Measurements from ENCODE around the gene RBCK1.

Gene RBCK1

DNA sequence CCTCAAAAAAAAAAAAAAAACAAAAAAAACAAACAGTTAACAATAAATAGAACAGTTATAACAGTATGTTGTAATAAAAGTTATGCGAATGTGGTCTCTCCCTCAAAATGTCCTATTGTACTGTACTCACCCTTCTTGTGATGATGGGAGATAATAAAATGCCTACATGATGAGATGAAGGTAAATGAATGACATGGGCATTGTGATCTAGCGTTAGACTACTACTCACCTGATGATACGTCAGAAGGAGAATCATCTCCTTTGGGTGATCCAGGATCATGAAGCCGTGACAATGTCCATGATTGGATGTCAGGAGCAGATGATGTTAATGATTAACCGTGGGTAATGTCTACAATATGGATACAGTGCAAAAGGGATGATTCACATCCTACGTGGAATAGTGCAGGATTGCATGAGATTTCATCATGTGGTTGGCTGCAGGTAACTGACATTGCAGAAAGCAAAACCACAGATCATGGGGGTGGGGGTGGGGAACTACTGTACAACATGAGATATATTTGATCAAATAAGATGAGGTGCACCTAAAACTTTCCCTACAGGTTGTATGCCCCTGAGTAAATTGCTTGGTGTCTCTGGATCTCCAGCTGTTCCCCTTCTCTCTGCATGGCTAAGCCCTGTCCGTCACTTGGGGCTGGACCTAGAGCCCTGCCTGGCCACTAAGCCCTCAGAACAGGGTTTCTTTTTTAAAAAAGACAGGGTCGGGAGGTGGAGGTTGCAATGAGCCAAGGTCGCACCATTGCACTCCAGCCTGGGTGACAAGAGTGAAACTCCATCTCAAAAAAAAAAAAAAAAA lies 6.2 kb upstream of the RBCK1 start:
- no peak overlapping the region for H3K4me3 ChIP-seq (replicated peaks; ENCODE audit: low read depth, low read length)
- no peak for DNase-seq (ENCODE audit: extremely low read depth, low read depth)
- TF ChIP-seq CTCF (IDR thresholded peaks at IDR 0.05; ENCODE audit: low read depth, low read length, missing control alignments), result no peak

GRCh38 chr20:402496-402885 lies 5.6 kb upstream of the RBCK1 start:
- H3K4me3 ChIP-seq (replicated peaks; ENCODE audit: low read depth, low read length), result no peak overlapping the region
- DNase-seq (ENCODE audit: extremely low read depth, low read depth), result no peak
- no peak for TF ChIP-seq CTCF (IDR thresholded peaks at IDR 0.05; ENCODE audit: low read depth, low read length, missing control alignments)

- DNase-seq (ENCODE audit: extremely low read depth, low read depth), result no peak
- no peak overlapping the region for H3K4me3 ChIP-seq (replicated peaks; ENCODE audit: low read depth, low read length)
- TF ChIP-seq CTCF (IDR thresholded peaks at IDR 0.05; ENCODE audit: low read depth, low read length, missing control alignments), result no peak
These were observed 5.1 kb upstream of the RBCK1 start for GRCh38 chr20:402898-403581.

DNA sequence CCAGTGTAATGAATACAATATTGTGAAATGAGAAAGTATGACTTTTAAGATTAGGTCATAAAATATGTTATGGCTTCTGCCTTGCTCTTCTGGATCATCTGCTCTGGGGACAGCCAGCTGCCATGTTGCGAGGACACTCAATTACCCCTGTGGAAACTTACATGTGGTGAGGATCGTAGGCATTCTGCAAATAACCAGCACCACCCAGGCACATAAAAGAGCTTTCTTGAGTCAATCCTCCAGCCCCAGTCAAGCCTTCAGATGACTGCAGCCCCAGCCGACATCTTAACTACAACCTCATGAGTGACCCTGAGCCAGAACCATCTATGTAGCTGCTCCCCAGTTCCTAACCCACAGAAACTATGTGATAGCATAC lies 4.5 kb upstream of the RBCK1 start:
- no peak overlapping the region for H3K4me3 ChIP-seq (replicated peaks; ENCODE audit: low read depth, low read length)
- DNase-seq (ENCODE audit: extremely low read depth, low read depth), result no peak
- no peak for TF ChIP-seq CTCF (IDR thresholded peaks at IDR 0.05; ENCODE audit: low read depth, low read length, missing control alignments)

DNA sequence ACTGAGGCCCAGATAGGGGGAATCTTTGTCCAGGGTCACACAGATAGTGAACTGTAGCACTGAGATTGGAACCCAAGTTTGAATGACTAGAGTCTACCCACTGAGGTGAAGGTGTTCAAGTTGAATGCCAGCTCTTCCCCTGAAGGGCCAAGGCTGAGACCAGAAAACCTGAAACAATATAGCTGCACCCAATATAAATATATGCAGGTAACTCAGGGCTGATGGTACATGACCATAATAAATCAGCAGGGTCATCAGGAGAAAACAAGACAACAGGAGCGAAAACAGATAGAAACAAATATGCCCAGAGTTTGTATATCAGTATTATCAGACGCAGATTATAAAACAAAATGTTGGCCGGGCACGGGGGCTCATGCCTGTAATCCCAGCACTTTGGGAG lies 4.0 kb upstream of the RBCK1 start:
- no peak overlapping the region for H3K4me3 ChIP-seq (replicated peaks; ENCODE audit: low read depth, low read length)
- DNase-seq (ENCODE audit: extremely low read depth, low read depth), result no peak
- TF ChIP-seq CTCF (IDR thresholded peaks at IDR 0.05; ENCODE audit: low read depth, low read length, missing control alignments), result no peak

GRCh38 chr20:406200-407132 lies 1.6 kb upstream of the RBCK1 start:
- no peak for TF ChIP-seq CTCF (IDR thresholded peaks at IDR 0.05; ENCODE audit: low read depth, low read length, missing control alignments)
- H3K4me3 ChIP-seq (replicated peaks; ENCODE audit: low read depth, low read length), result no peak overlapping the region; the same call in 1 of the 2 replicates
- no peak for DNase-seq (ENCODE audit: extremely low read depth, low read depth)

All from HFF-Myc (cell line).